HepG2 (cell line): Measurements from ENCODE around the gene TOPORS. TPM values are rescaled to one million over a fixed set of nuclear protein-coding genes. Genes with fewer than 3 reads are reported as not detected.

Experiments used
- ATAC-seq: fragments of 200-7000 bp; cut with Tn5 transposase; 3 replicates; pipeline ENCODE4 v1.9.1; 2020; ENCODE audit warnings: mild to moderate bottlenecking, moderate library complexity
- BruUV-seq: library from RNA; stranded (reverse); fragments of 400-500 nt; replicated peaks from 2 replicates; lab custom pipeline; 2021; lab: Mats Ljungman, UMichigan
- CTCF ChIA-PET: fragments of 300-600 bp; formaldehyde crosslinking; extraction: SDS; loops from one replicate; lab custom pipeline; 2021; ENCODE audit warnings: low total read pairs, inconsistent platforms, low intra/inter-chr PET ratio; lab: Yijun Ruan, JAX
- POLR2A ChIA-PET: fragments of 350-600 bp; sonication (Branson Sonifier 250); formaldehyde crosslinking; loops from one replicate; lab custom pipeline; 2020; ENCODE audit warnings: antibody characterized with exemption, inconsistent platforms; lab: Yijun Ruan, JAX
- DNase-seq: peaks from one replicate; pipeline ENCODE4 v3.0.0-alpha.2; 2015; ENCODE audit warnings: low spot score
- FAIRE-seq: peaks from 3 replicates; lab custom pipeline; 2011; peaks lifted over from hg19 to GRCh38; lab: Jason Lieb, UNC
- H2AFZ ChIP-seq: one replicate; pipeline ENCODE4 v1.6.1; 2011; ENCODE audit warnings: low read length, inconsistent platforms
- H3K27ac ChIP-seq: fragments of 300-600 bp; 3 replicates; pipeline ENCODE4 v1.8.0; 2011; ENCODE audit warnings: mixed run types, mild to moderate bottlenecking, mixed read lengths, low read length, inconsistent platforms; ENCODE audit not compliant: insufficient read depth; ENCODE audit errors: extremely low read length
- H3K27me3 ChIP-seq, 2 experiments: fragments of 200-600 bp in 1 of 2; 2 replicates in 1 of 2; 3 replicates in 1 of 2; pipeline versions ENCODE4 v1.6.0 to v1.8.0; 2011; ENCODE audit warnings: low read length in 2 of 2, mild to moderate bottlenecking in 2 of 2, moderate library complexity in 2 of 2, inconsistent platforms in 1 of 2; ENCODE audit not compliant: insufficient read depth in 2 of 2, control insufficient read depth in 1 of 2
- H3K36me3 ChIP-seq, 2 experiments: fragments of 200-600 bp in 1 of 2; replicated peaks in 1 of 2; 2 replicates in 1 of 2; 3 replicates in 1 of 2; pipeline versions ENCODE4 v1.5.1 to v1.8.0; 2011; ENCODE audit warnings: low read length in 2 of 2, inconsistent platforms in 1 of 2; ENCODE audit not compliant: insufficient read depth in 2 of 2, control insufficient read depth in 1 of 2
- H3K4me1 ChIP-seq: 2 replicates; pipeline ENCODE4 v1.5.1; 2012; ENCODE audit warnings: low read length, inconsistent platforms; ENCODE audit not compliant: insufficient read depth
- H3K4me2 ChIP-seq: 2 replicates; pipeline ENCODE4 v1.6.0; 2011; ENCODE audit warnings: low read depth, low read length, inconsistent platforms
- H3K4me3 ChIP-seq, 3 experiments: fragments of 200-600 bp in 1 of 3; sonication (generic), shearing (Covaris generic) in 1 of 3; replicated peaks in 1 of 3; 2 replicates each; pipeline ENCODE4 v1.5.1; 2011 to 2016; ENCODE audit warnings: low read length in 3 of 3, inconsistent platforms in 2 of 3, low read depth in 2 of 3, mild to moderate bottlenecking in 2 of 3, control low read depth in 1 of 3, mixed read lengths in 1 of 3; ENCODE audit not compliant: insufficient read depth in 1 of 3
- H3K79me2 ChIP-seq: one replicate; pipeline ENCODE4 v1.6.1; 2011; ENCODE audit warnings: low read length, inconsistent platforms; ENCODE audit not compliant: insufficient read depth
- H3K9ac ChIP-seq: 2 replicates; pipeline ENCODE4 v1.6.0; 2011; ENCODE audit warnings: mild to moderate bottlenecking, low read depth, low read length, inconsistent platforms; ENCODE audit not compliant: insufficient read depth
- H3K9me3 ChIP-seq: 2 replicates; pipeline ENCODE4 v1.5.1; 2012; ENCODE audit warnings: mild to moderate bottlenecking, low read length
- H4K20me1 ChIP-seq: 2 replicates; pipeline ENCODE4 v1.6.0; 2011; ENCODE audit warnings: inconsistent platforms, mild to moderate bottlenecking, low read length, moderate library complexity; ENCODE audit not compliant: insufficient read depth
- CENPX ChIP-seq: sonication (generic); formaldehyde crosslinking; IDR thresholded peaks from 2 replicates; pipeline ENCODE4 v1.9.0; 2021; ENCODE audit warnings: mild to moderate bottlenecking, missing genetic modification reagents, moderate library complexity
- SYNCRIP ChIP-seq: fragments of 200-400 bp; formaldehyde crosslinking; IDR thresholded peaks from 2 replicates; pipeline ENCODE4 v1.6.1; 2018; ENCODE audit warnings: mild to moderate bottlenecking, low read depth, low read length; ENCODE audit not compliant: insufficient read depth
- ZNF207 ChIP-seq: fragments of 450-650 bp; IDR thresholded peaks from 2 replicates; pipeline ENCODE4 v1.6.1; 2016; ENCODE audit warnings: antibody characterized with exemption, borderline replicate concordance
- ZNF552 ChIP-seq: sonication (generic); formaldehyde crosslinking; IDR thresholded peaks from 2 replicates; pipeline ENCODE4 v1.9.0; 2022; ENCODE audit warnings: missing genetic modification reagents, mild to moderate bottlenecking, borderline replicate concordance
- ZNF558 ChIP-seq: sonication (generic); formaldehyde crosslinking; IDR thresholded peaks from 2 replicates; pipeline ENCODE4 v1.9.0; 2022; ENCODE audit warnings: mild to moderate bottlenecking, missing genetic modification reagents, borderline replicate concordance
- ZNF841 ChIP-seq: sonication (generic); formaldehyde crosslinking; IDR thresholded peaks from 2 replicates; pipeline ENCODE4 v1.8.1; 2023; ENCODE audit warnings: missing genetic modification reagents, borderline replicate concordance
- WGBS: methylation state at CpG from one replicate; pipeline ENCODE4 v1.1.6; 2017; ENCODE audit warnings: low lambda C conversion rate; 5-methylcytosine and 5-hydroxymethylcytosine counted together
- in situ Hi-C: cut with HindIII; loops from 2 replicates; pipeline ENCODE4 v1.10.0; 2017; ENCODE audit warnings: low pct_unique_long_range_greater_than_20kb; ENCODE audit not compliant: extremely low pct_ligation_motif_present
- intact Hi-C: fragments of 100-400 bp; cut with micrococcal nuclease; formaldehyde crosslinking; loops from one replicate; pipeline ENCODE4 v1.10.0; 2022; ENCODE audit not compliant: unreplicated experiment
- polyA plus RNA-seq, 8 experiments: library from polyadenylated mRNA; depleted of rRNA in 3 of 8; stranded (reverse) in 7 of 8; unstranded in 1 of 8; fragments of >200 nt; fragmentation: Illumina TruSeq in 4 of 8; extraction: Trizol in 4 of 8; gene quantifications; 2 replicates each; pipeline versions ENCODE4 v1.2.1 to v1.2.3, GENCODE V29; 2011 to 2016; ENCODE audit warnings: low read depth in 4 of 8, missing spikeins in 1 of 8, mixed read lengths in 1 of 8; ENCODE audit not compliant: insufficient read depth in 1 of 8
- total RNA-seq, 5 experiments: library from RNA; depleted of rRNA; stranded (reverse); fragments of >200 nt; fragmentation: Illumina TruSeq; extraction: Trizol; gene quantifications; 2 replicates each; pipeline ENCODE4 v1.2.3, GENCODE V29; 2016; ENCODE audit warnings: low read depth in 1 of 5
- TF ChIP-seq, protein P1 (sequence below): sonication (generic); formaldehyde crosslinking; IDR thresholded peaks from 2 replicates; pipeline ENCODE4 v1.5.0; 2020; ENCODE audit warnings: missing genetic modification reagents, mild to moderate bottlenecking, borderline replicate concordance
- TF ChIP-seq, protein P2 (sequence below): sonication (generic); formaldehyde crosslinking; IDR thresholded peaks from 2 replicates; pipeline ENCODE4 v1.5.0; 2020; ENCODE audit warnings: mild to moderate bottlenecking, missing genetic modification reagents
- TF ChIP-seq, protein P3 (sequence below), 2 experiments: sonication (generic) in 1 of 2; formaldehyde crosslinking in 1 of 2; IDR thresholded peaks; 2 replicates each; pipeline versions ENCODE4 v1.4.0 to v1.6.1; 2018 to 2020; ENCODE audit warnings: missing genetic modification reagents in 2 of 2, borderline replicate concordance in 1 of 2, low read depth in 1 of 2, mild to moderate bottlenecking in 1 of 2, missing biosample characterization in 1 of 2

Gene TOPORS
- total and polyA plus RNA-seq, 2 of the 13 experiments (the other 11 are each of a cell fraction or from before 2014, with no cell fraction given) = 6.8 to 19.6 TPM

DNA sequence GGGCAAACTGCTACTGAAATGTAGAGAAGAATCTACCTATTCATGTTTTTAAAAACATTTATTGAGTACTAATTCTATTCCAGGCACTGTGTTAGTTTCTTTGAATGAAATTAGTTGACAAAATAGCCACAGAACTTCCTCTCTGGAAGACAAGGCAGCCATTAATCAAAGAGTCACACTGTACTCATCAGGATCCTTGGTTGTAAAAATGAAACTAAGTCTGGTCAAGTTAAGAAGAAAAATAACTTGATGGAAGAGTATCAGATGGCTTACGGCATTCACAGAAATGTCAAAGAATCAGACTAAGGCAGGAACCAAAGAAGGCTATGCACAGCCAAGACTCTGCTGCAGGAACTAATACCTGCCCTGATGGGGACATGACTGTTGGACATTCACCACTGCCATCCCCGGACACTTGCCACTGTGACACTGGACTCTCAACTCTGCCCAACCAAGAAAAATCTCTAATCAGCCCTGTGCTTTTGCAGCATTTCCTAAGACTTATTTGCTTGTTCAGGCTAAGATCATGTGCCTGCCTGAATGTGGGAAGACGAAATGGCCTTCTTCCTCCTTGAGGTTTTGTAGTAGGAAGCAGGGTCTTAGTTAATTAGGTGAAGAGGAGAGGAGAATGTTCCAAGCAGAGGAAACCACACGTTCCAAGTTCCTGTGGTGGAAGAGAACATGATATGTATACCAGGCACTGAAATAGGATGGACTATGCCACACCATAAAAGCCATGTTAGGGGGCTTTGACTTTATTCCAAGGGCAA, 43.9 kb upstream of the TOPORS start:
- Histone ChIP-seq H3K9ac (no peak overlapping the region), H3K4me1 (no peaks in the 10 kb centered on the region), H3K79me2 (no peaks in the 10 kb centered on the region), H3K4me3 (no peak overlapping the region), H3K27ac (no peak overlapping the region), H3K36me3 (no peaks in the 10 kb centered on the region), H3K27me3 (peaks cover 0 to 6% of the 10 kb centered on the region in 2 experiments; a peak in 2 of 5 replicates), H3K4me2 (no peak overlapping the region), H4K20me1 (no peaks in the 10 kb centered on the region), H3K9me3 (no peaks in the 10 kb centered on the region), H2AFZ (no peak overlapping the region)
- ChIA-PET CTCF (no interaction called here), POLR2A (no interaction called here)
- intact Hi-C loops = no loop called here
- in situ Hi-C loops = no loop called here
- WGBS = 13% methylated on average over 4 of the region's 4 CpGs
- no TSS peak for BruUV-seq
- FAIRE-seq (no peak), DNase-seq (no peak), ATAC-seq (no peak)
- TF ChIP-seq CENPX (CRISPR knock-in tag) (no peak), ZNF552 (no peak), ZNF558 (CRISPR knock-in tag) (no peak), ZNF207 (no peak), SYNCRIP (no peak), ZNF841 (CRISPR knock-in tag) (no peak)
- TF ChIP-seq, protein P1, sequence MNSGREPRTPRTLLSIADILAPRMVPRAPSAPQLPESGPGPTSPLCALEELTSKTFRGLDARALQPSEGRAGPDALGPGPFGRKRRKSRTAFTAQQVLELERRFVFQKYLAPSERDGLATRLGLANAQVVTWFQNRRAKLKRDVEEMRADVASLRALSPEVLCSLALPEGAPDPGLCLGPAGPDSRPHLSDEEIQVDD = no peak
- TF ChIP-seq, protein P2, sequence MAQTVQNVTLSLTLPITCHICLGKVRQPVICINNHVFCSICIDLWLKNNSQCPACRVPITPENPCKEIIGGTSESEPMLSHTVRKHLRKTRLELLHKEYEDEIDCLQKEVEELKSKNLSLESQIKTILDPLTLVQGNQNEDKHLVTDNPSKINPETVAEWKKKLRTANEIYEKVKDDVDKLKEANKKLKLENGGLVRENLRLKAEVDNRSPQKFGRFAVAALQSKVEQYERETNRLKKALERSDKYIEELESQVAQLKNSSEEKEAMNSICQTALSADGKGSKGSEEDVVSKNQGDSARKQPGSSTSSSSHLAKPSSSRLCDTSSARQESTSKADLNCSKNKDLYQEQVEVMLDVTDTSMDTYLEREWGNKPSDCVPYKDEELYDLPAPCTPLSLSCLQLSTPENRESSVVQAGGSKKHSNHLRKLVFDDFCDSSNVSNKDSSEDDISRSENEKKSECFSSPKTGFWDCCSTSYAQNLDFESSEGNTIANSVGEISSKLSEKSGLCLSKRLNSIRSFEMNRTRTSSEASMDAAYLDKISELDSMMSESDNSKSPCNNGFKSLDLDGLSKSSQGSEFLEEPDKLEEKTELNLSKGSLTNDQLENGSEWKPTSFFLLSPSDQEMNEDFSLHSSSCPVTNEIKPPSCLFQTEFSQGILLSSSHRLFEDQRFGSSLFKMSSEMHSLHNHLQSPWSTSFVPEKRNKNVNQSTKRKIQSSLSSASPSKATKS = no peak
- TF ChIP-seq, protein P3, sequence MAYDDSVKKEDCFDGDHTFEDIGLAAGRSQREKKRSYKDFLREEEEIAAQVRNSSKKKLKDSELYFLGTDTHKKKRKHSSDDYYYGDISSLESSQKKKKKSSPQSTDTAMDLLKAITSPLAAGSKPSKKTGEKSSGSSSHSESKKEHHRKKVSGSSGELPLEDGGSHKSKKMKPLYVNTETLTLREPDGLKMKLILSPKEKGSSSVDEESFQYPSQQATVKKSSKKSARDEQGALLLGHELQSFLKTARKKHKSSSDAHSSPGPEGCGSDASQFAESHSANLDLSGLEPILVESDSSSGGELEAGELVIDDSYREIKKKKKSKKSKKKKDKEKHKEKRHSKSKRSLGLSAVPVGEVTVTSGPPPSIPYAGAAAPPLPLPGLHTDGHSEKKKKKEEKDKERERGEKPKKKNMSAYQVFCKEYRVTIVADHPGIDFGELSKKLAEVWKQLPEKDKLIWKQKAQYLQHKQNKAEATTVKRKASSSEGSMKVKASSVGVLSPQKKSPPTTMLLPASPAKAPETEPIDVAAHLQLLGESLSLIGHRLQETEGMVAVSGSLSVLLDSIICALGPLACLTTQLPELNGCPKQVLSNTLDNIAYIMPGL (CRISPR knock-in tag; IDR thresholded peaks at IDR 0.05; ENCODE audit: borderline replicate concordance in 1 of 2, low read depth in 1 of 2) = no peak
